Gastrocnemius medialis (tissue), 4 donors: ENCODE results near the gene ANKRD7.

ENCODE experiments used
- CTCF ChIP-seq, 5 experiments: fragments of 450-650 bp in 3 of 5; fragments of 200-600 bp in 2 of 5; sonication (generic) in 2 of 5; IDR thresholded peaks in 4 of 5; conservative IDR thresholded peaks in 1 of 5; 1 replicate in 4 of 5; 2 replicates in 1 of 5; pipeline ENCODE4 v1.5.1; 2016 to 2019; ENCODE audit warnings: antibody characterized with exemption in 5 of 5, mild to moderate bottlenecking in 3 of 5, moderate library complexity in 3 of 5
- POLR2A ChIP-seq, 2 donors: fragments of 450-650 bp; IDR thresholded peaks; one replicate each; pipeline ENCODE4 v1.6.1; 2017; ENCODE audit warnings: antibody characterized with exemption in 2 of 2, mild to moderate bottlenecking in 2 of 2, moderate library complexity in 2 of 2

- no peak for TF ChIP-seq CTCF (IDR thresholded peaks at IDR 0.05 in 4 of 5, conservative IDR thresholded peaks at IDR 0.05 in 1 of 5)
- no peak for TF ChIP-seq POLR2A (IDR thresholded peaks at IDR 0.05)
These were observed 9.3 kb downstream of the ANKRD7 start for GRCh38 chr7:118233799-118234198.
